Ecto neural progenitor cell (in vitro differentiated cells): Measurements from ENCODE around the gene CAMTA1.

Experiments used
- DNase-seq: peaks from one replicate; pipeline ENCODE4 v3.0.0-alpha.2; 2018; ENCODE audit warnings: low spot score

The CAMTA1 gene

GRCh38 chr1:7493711-7494454 is 708.6 kb downstream of the CAMTA1 start:
- no peak for DNase-seq

GRCh38 chr1:7495962-7496361 is 710.7 kb downstream of the CAMTA1 start:
- no peak for DNase-seq

- DNase-seq: no peak
These were observed 711.9 kb downstream of the CAMTA1 start for GRCh38 chr1:7497107-7497637.

GRCh38 chr1:7500381-7501083 is 715.3 kb downstream of the CAMTA1 start:
- DNase-seq: no peak

GRCh38 chr1:7501084-7501491 is 715.8 kb downstream of the CAMTA1 start:
- DNase-seq: peak; percentile 65

GRCh38 chr1:7501723-7502603 is 716.7 kb downstream of the CAMTA1 start:
- no peak for DNase-seq

- DNase-seq: no peak
These were observed 718.6 kb downstream of the CAMTA1 start for GRCh38 chr1:7503691-7504437.

- DNase-seq: no peak
These were observed 719.1 kb downstream of the CAMTA1 start for GRCh38 chr1:7504438-7504720.

- DNase-seq: no peak
These were observed 720.0 kb downstream of the CAMTA1 start for GRCh38 chr1:7505094-7505770.

GRCh38 chr1:7505771-7506453 is 720.7 kb downstream of the CAMTA1 start:
- no peak for DNase-seq

- DNase-seq: no peak
These were observed 721.4 kb downstream of the CAMTA1 start for GRCh38 chr1:7506454-7507284.

- no peak for DNase-seq
These were observed 722.2 kb downstream of the CAMTA1 start for GRCh38 chr1:7507285-7508019.

GRCh38 chr1:7508052-7508933 is 723.0 kb downstream of the CAMTA1 start:
- no peak for DNase-seq

- no peak for DNase-seq
These were observed 723.8 kb downstream of the CAMTA1 start for GRCh38 chr1:7508934-7509519.

- DNase-seq: no peak
These were observed 724.3 kb downstream of the CAMTA1 start for GRCh38 chr1:7509598-7509997.

GRCh38 chr1:7510389-7510931 is 725.2 kb downstream of the CAMTA1 start:
- DNase-seq: no peak

- no peak for DNase-seq
These were observed 726.1 kb downstream of the CAMTA1 start for GRCh38 chr1:7511381-7511780.
